Fibroblast of skin of abdomen (primary cell): ENCODE measurements around the gene PPM1H.
"Not testable (repeated sequence)": the region's sequence is repeated elsewhere in the genome, so short reads cannot be mapped to it uniquely, and the experiment has no call there.

ENCODE experiments used
- DNase-seq: peaks from one replicate; pipeline ENCODE4 v3.0.0-alpha.2; 2013

PPM1H gene

DNA sequence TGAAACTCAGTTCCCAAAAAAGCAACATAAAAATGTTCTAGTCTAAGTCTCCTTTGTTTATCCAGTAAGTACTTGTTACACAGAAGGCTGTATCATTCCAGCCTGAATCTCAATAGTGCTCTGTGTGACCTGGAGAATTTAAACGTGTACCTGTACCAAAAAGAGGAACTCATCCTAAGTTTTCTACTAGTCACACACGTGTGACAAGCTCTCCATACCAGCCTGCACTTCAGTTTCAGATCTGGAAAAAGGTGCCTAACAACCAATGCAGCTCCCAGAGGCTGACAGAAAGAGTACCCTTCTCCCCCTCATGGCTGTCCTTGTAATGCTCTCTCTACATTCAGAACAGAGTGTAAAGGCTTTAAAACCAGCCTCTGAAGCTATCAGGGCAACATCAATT, 27.4 kb downstream of the PPM1H start:
- DNase-seq: no peak

DNA sequence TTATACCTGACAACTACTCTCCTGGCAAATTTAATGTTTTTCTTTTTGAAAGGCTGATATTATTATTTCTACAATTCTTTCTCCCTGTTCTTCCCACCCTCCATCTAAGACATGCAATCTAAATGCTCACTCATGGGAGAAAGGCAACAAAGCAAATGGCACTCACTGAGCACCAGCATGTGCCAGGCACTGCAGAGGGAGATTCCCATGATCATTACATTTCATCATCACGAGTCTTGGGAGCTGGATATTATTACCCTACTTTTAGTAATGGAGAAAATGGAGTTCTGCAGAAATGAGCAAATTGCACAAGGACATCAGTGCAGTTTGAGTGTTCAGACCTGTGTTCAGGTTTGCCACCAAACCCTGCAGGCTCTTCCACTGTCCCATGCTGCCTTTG, 27.9 kb downstream of the PPM1H start:
- DNase-seq: no peak

GRCh38 chr12:62903151-62903550, 31.8 kb downstream of the PPM1H start:
- no peak for DNase-seq

- DNase-seq: no peak
These were observed 34.2 kb downstream of the PPM1H start for GRCh38 chr12:62900686-62901272.

DNA sequence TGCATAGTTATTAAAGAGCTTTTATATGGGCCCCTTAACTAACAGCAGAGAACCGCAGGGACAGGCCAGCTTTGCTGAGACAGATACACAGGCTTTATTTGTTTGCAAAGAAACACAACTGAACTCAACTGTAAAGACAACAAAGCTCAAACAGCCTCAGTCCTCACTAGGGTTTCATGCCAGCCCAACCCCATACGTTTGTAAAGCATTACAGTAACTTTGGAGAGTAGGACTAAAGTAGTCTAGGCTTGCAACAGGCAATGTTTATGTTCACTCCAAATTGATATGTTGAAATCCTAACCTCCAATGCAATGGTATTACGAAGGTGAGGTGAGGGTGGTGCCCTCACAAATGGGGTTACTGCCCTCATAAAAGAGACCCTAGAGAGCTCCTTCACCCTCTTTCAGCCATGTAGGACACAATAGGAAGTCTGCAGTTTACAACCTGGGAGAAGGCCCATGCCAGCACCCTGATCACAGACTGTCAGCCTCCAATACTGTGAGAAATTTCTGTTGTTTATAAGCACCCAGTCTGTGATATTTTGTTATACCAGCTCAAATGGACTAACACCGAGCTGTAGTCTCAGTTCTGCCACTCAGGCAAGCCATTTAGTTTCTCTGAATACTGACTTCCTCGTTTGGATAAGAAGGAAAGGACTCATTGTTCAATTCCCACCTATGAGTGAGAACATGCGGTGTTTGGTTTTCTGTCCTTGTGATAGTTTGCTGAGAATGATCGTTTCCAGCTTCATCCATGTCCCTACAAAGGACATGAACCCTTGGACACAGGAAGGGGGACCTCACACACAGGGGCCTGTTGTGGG, 35.2 kb downstream of the PPM1H start:
- DNase-seq: no peak

GRCh38 chr12:62898526-62898925, 36.4 kb downstream of the PPM1H start:
- DNase-seq: no peak

DNA sequence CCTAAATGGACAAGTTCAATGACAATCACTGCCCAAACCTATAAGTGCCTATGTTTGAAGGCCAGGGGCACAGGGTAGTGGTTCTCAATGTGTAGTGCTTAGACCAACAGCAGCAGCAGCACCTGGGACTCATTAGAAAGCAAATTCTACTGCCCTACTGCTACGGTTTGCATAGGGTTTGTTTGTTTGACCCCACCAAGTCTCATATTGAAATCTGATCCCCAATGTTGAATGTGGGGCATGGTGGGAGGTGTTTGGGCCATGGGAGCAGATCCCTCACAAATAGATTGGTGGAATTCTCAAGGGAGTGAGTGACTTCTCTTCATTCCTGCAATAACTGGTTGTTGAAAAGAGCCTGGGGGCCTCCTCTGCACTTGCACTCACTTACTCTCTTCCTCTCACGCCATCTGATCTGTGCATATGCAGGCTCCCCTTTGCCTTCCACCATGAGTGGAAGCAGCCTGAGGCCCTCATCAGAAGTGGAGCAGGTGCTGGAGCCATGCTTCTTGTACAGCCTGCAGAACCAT, 39.5 kb downstream of the PPM1H start:
- DNase-seq: no peak

- DNase-seq: no peak
These were observed 41.7 kb downstream of the PPM1H start for GRCh38 chr12:62893276-62893675.

DNA sequence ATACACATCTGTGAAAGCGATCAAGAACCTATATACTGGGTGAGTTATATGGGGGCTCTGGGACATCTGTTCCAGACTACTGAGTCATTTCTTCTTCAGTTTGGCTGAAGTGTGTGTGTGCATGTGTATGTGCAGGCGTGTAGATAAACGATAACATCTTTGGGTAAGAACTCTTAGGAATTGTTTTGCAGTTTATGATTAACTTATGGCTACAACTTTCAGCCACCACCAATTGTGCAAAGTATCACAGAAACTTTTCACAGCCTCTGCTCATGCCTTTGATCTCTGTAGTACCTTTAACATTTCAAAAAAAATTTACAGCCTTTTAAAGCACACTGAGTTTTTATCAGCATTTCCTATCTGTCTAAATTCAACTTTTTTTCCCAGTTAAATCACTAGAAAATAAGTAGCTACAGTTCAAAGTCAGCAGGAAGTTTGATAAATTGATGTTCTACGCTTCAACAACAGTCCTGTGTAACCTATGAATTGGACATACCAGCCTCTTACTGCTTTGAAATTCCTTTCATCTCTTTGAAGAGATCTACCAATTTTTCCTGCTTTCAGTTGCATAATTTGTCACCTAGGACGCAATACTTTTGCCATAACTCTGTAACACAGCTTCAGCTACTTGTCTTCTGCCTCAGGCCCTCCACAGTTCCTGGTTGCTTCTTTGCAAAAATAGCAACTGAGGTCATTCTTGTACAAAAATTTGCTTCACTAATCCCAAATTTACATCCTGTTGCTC, 43.0 kb downstream of the PPM1H start:
- no peak for DNase-seq

DNA sequence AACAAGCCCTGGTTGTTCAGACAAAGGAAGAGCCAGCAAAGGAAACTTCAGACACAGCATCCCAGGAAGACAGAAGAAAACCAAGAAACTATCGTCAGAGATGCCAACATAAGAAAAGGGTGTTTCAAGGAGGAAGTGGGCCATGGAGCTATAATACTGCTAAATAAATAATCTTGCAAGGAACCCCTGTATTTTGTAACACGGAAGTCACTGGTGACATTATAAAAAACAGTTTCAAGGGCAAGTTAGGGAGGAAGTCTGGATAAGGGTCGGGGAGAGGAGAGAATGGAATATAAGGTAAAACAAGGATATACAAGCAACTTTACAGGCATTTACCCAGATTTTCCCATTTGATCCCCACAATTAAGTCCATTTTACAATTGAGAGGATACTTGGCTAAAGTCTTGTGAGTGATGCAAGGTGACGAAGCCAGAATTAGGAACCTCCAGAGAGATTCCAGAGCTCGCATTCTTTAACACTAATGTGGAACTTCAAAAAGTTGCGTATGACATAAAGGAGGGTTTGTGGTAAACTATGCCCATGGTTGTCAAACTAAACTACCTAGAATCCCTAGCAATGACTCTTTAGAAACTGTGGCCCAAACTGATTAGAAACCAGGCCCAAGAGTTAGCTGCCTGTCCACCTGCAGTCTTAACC, 46.4 kb downstream of the PPM1H start:
- no peak for DNase-seq

DNA sequence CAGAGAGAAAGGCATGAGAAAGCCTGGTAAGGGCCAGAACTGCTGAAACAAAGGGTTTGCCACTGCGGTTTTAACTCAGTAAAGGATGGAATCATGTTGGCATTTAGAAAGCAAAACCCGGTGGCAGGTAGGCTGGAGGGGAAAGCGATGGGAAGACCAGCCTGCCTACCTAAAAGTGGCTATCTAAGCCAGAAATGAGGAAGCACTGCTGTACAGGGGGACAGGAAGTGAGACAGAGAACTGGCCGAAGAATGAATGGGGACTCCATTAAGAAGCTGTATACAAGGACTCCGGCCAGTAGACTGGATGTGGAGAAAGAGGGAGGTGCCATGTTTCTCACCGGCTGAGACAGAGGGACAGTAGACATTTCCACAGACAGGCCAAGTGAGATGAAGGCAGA, 48.2 kb downstream of the PPM1H start:
- DNase-seq: no peak

DNA sequence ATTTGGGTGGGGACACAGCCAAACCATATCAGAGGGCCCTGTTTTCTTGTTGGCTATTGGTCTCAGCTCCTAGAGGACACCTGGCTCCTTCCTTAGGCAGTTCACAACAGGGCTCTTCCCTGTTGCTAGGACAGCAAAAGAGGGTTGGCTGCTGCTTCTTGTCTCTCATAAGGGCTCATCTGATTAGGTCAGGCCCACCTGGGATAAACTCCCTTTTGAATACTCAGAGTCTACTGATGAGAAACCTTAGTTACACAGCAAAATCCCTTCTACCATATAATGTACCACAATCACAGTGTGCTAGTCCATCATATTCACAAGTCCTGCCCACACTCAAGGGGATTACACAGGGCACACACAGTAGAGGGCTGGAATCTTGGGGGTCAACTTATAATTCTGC, 49.7 kb downstream of the PPM1H start:
- no peak for DNase-seq

DNA sequence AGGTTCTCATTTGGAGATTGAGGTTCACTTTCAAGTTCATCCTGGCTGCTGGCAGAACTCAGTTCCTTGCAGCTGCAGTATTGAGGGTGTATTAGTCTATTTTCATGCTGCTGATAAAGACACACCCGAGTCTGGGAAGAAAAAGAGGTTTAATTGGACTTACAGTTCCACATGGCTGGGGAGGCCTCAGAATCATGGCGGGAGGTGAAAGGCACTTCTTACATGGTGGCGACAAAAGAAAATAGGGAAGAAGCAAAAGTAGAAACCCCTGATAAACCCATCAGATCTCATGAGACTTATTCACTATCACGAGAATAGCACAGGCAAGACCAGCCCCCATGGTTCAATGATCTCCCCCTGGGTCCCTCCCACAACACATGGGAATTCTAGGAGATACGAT, 50.1 kb downstream of the PPM1H start:
- DNase-seq: not testable (repeated sequence)

DNA sequence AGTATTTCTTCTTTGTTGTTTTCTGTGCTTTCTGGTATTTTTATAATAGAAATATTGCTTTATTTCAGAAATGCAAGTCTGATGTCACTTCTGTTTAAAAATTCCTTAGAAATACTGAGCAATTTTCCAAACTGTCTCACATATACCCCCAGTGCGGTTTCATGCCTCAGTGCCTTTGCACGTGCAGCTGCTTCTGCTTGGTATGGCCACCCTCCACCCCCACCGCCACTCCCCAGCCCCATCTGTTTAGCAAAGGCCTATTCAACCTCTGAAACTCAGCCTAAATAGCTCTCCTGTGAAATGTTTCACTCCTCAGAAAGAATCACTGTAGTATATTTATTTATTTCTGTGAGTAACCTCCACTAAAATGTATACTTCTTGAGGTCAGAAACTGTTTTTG, 52.3 kb downstream of the PPM1H start:
- no peak for DNase-seq

GRCh38 chr12:62882140-62882539, 52.8 kb downstream of the PPM1H start:
- no peak for DNase-seq

DNA sequence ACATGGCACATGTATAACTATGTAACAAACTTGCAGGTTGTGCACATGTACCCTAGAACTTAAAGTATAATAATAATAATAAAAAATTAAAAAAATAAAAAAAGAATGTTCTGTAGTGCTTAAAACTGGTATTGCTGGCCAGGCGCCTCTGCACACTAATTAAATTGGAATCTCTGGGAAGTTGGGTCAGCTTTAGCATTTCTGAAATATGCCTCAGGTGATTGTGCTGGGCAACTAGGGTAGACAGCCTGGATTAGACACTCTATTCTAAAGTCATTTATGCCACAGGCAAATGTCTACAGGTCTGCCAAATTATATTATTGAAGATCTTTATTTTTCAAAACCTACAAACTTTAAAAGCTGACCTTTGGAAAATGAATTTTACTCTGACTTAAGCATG, 55.3 kb downstream of the PPM1H start:
- no peak for DNase-seq

- not testable (repeated sequence) for DNase-seq
These were observed 55.7 kb downstream of the PPM1H start for GRCh38 chr12:62879228-62879627.

DNA sequence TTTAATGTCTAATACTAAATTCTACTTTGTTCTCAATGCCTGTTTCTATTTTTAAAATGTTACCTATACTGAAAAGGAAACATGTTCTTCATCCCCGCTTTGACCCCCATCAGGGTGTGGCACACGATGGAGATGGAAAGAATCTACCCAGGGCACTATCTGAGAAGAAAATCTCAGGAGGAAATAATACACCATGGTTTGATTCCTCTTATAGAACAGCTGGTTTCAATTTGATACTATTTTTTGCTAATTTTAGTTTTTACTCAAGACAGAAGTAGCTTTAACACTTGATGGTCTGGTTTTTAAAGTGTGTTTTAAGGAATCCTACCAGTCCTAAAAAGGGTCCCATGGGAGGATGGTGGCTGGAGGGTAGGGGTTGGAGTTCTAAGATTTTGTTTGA, 56.7 kb downstream of the PPM1H start:
- no peak for DNase-seq

DNA sequence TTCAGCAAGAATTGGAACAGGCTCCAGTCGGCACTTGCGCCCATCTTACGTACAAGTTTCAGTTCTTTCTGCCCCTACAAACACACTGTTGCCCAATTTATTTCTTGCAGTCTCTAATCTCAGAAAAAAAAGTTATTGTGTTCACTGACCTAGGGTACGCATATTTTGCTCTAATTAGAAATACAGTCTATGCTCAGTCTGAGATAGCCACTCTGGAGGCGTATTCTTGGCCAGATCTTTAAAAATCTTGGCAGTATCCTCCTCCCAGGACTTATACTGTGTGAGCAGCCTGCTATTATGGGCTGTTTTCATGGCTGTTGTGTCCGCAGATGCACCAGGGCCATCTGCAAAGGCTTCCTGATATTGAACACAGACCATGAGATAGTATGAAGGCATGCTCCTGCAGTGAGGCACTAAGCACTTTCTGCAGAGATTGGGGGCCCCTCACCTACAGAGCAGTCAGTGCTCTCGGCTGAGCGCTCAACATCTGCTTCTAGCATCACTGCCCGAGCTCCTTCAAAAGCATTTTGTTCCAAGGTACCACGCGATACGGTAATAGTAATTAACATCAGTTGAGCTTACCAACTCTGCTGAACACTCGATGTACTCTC, 57.9 kb downstream of the PPM1H start:
- DNase-seq: no peak

- DNase-seq: no peak
These were observed 61.0 kb downstream of the PPM1H start for GRCh38 chr12:62873826-62874448.

- no peak for DNase-seq
These were observed 61.7 kb downstream of the PPM1H start for GRCh38 chr12:62873116-62873825.
